ENCODE results near the gene CRTAP.
A peak's percentile ranks its signal among the peaks of the same experiment; 100 is the strongest.
"Not testable (repeated sequence)": the region's sequence is repeated elsewhere in the genome, so short reads cannot be mapped to it uniquely, and the experiment has no call there.

The CRTAP gene

GRCh38 chr3:33103480-33103879, 10.3 kb upstream of the CRTAP start:
- Histone ChIP-seq H3K9me3 (ENCODE audit: control insufficient read depth, insufficient read depth, low read length) (no peaks in the 10 kb centered on the region), H3K9ac (ENCODE audit: low read depth, low read length) (no peak overlapping the region), H3K4me3 (ENCODE audit: low read depth, low read length) (no peak overlapping the region), H3K27me3 (ENCODE audit: control insufficient read depth, insufficient read depth, low read length) (no peaks in the 10 kb centered on the region), H3K36me3 (ENCODE audit: control insufficient read depth, insufficient read depth, low read length) (no peaks in the 10 kb centered on the region), H3K4me1 (ENCODE audit: control insufficient read depth, insufficient read depth, low read length) (no peaks in the 10 kb centered on the region)

- Histone ChIP-seq H3K36me3 (ENCODE audit: control insufficient read depth, insufficient read depth, low read length) (no peaks in the 10 kb centered on the region), H3K9me3 (ENCODE audit: control insufficient read depth, insufficient read depth, low read length) (no peaks in the 10 kb centered on the region), H3K9ac (ENCODE audit: low read depth, low read length) (no peak overlapping the region), H3K4me3 (ENCODE audit: low read depth, low read length) (no peak overlapping the region), H3K4me1 (ENCODE audit: control insufficient read depth, insufficient read depth, low read length) (no peaks in the 10 kb centered on the region), H3K27me3 (ENCODE audit: control insufficient read depth, insufficient read depth, low read length) (no peaks in the 10 kb centered on the region)
Measured at GRCh38 chr3:33104803-33105202, 9.0 kb upstream of the CRTAP start.

GRCh38 chr3:33105341-33105948, 8.4 kb upstream of the CRTAP start:
- Histone ChIP-seq H3K4me3 (ENCODE audit: low read depth, low read length) (no peak overlapping the region), H3K36me3 (ENCODE audit: control insufficient read depth, insufficient read depth, low read length) (no peaks in the 10 kb centered on the region), H3K9ac (ENCODE audit: low read depth, low read length) (no peak overlapping the region), H3K9me3 (ENCODE audit: control insufficient read depth, insufficient read depth, low read length) (no peaks in the 10 kb centered on the region), H3K4me1 (ENCODE audit: control insufficient read depth, insufficient read depth, low read length) (no peaks in the 10 kb centered on the region), H3K27me3 (ENCODE audit: control insufficient read depth, insufficient read depth, low read length) (no peaks in the 10 kb centered on the region)

- H3K9ac ChIP-seq (ENCODE audit: low read depth, low read length); H3K36me3 ChIP-seq (ENCODE audit: control insufficient read depth, insufficient read depth, low read length); H3K9me3 ChIP-seq (ENCODE audit: control insufficient read depth, insufficient read depth, low read length); H3K4me1 ChIP-seq (ENCODE audit: control insufficient read depth, insufficient read depth, low read length); H3K4me3 ChIP-seq (ENCODE audit: low read depth, low read length); H3K27me3 ChIP-seq (ENCODE audit: control insufficient read depth, insufficient read depth, low read length): not testable (repeated sequence)
Measured at GRCh38 chr3:33106854-33107253, 7.0 kb upstream of the CRTAP start.

GRCh38 chr3:33111581-33111980, 2.2 kb upstream of the CRTAP start:
- H3K9ac ChIP-seq (ENCODE audit: low read depth, low read length) = no peak overlapping the region
- H3K9me3 ChIP-seq (ENCODE audit: control insufficient read depth, insufficient read depth, low read length) = no peaks in the 10 kb centered on the region
- H3K4me3 ChIP-seq (ENCODE audit: low read depth, low read length) = no peak overlapping the region
- H3K4me1 ChIP-seq (ENCODE audit: control insufficient read depth, insufficient read depth, low read length) = no peaks in the 10 kb centered on the region
- H3K27me3 ChIP-seq (ENCODE audit: control insufficient read depth, insufficient read depth, low read length) = no peaks in the 10 kb centered on the region
- H3K36me3 ChIP-seq (ENCODE audit: control insufficient read depth, insufficient read depth, low read length) = peaks cover 2% of the 10 kb centered on the region

- H3K36me3 ChIP-seq (ENCODE audit: control insufficient read depth, insufficient read depth, low read length) = peaks cover 2% of the 10 kb centered on the region
- H3K27me3 ChIP-seq (ENCODE audit: control insufficient read depth, insufficient read depth, low read length) = no peaks in the 10 kb centered on the region
- no peak overlapping the region for H3K9ac ChIP-seq (ENCODE audit: low read depth, low read length)
- peak overlapping the region; percentile 95 for H3K4me3 ChIP-seq (ENCODE audit: low read depth, low read length)
- H3K9me3 ChIP-seq (ENCODE audit: control insufficient read depth, insufficient read depth, low read length) = no peaks in the 10 kb centered on the region
- H3K4me1 ChIP-seq (ENCODE audit: control insufficient read depth, insufficient read depth, low read length) = no peaks in the 10 kb centered on the region
Measured at GRCh38 chr3:33114622-33115023, 809 bp downstream of the CRTAP start.

GRCh38 chr3:33115024-33115768, 1.4 kb downstream of the CRTAP start:
- no peaks in the 10 kb centered on the region for H3K4me1 ChIP-seq (ENCODE audit: control insufficient read depth, insufficient read depth, low read length)
- H3K27me3 ChIP-seq (ENCODE audit: control insufficient read depth, insufficient read depth, low read length) = no peaks in the 10 kb centered on the region
- H3K9ac ChIP-seq (ENCODE audit: low read depth, low read length) = no peak overlapping the region
- H3K4me3 ChIP-seq (ENCODE audit: low read depth, low read length) = peak overlapping the region; percentile 95
- H3K36me3 ChIP-seq (ENCODE audit: control insufficient read depth, insufficient read depth, low read length) = peaks cover 2% of the 10 kb centered on the region
- no peaks in the 10 kb centered on the region for H3K9me3 ChIP-seq (ENCODE audit: control insufficient read depth, insufficient read depth, low read length)

GRCh38 chr3:33117461-33117860, 3.6 kb downstream of the CRTAP start:
- no peaks in the 10 kb centered on the region for H3K27me3 ChIP-seq (ENCODE audit: control insufficient read depth, insufficient read depth, low read length)
- H3K9ac ChIP-seq (ENCODE audit: low read depth, low read length) = no peak overlapping the region
- H3K9me3 ChIP-seq (ENCODE audit: control insufficient read depth, insufficient read depth, low read length) = no peaks in the 10 kb centered on the region
- no peak overlapping the region for H3K4me3 ChIP-seq (ENCODE audit: low read depth, low read length)
- peaks cover 10% of the 10 kb centered on the region for H3K36me3 ChIP-seq (ENCODE audit: control insufficient read depth, insufficient read depth, low read length)
- H3K4me1 ChIP-seq (ENCODE audit: control insufficient read depth, insufficient read depth, low read length) = no peaks in the 10 kb centered on the region

- Histone ChIP-seq H3K9me3 (ENCODE audit: control insufficient read depth, insufficient read depth, low read length) (no peaks in the 10 kb centered on the region), H3K27me3 (ENCODE audit: control insufficient read depth, insufficient read depth, low read length) (no peaks in the 10 kb centered on the region), H3K4me3 (ENCODE audit: low read depth, low read length) (no peak overlapping the region), H3K9ac (ENCODE audit: low read depth, low read length) (no peak overlapping the region), H3K36me3 (ENCODE audit: control insufficient read depth, insufficient read depth, low read length) (peaks cover 8% of the 10 kb centered on the region), H3K4me1 (ENCODE audit: control insufficient read depth, insufficient read depth, low read length) (no peaks in the 10 kb centered on the region)
Measured at GRCh38 chr3:33119891-33120290, 6.1 kb downstream of the CRTAP start.

- Histone ChIP-seq H3K36me3 (ENCODE audit: control insufficient read depth, insufficient read depth, low read length) (peaks cover 11% of the 10 kb centered on the region), H3K4me1 (ENCODE audit: control insufficient read depth, insufficient read depth, low read length) (no peaks in the 10 kb centered on the region)
Measured at GRCh38 chr3:33122991-33123390, 9.2 kb downstream of the CRTAP start.

GRCh38 chr3:33124638-33125037, 10.8 kb downstream of the CRTAP start:
- no peak overlapping the region for H3K4me3 ChIP-seq (ENCODE audit: low read depth, low read length)

More at GRCh38 chr3:33122991-33123390, 9.2 kb downstream of the CRTAP start:
- Histone ChIP-seq H3K27me3 (ENCODE audit: control insufficient read depth, insufficient read depth, low read length) (no peaks in the 10 kb centered on the region), H3K4me3 (ENCODE audit: low read depth, low read length) (no peak overlapping the region), H3K9me3 (ENCODE audit: control insufficient read depth, insufficient read depth, low read length) (no peaks in the 10 kb centered on the region), H3K9ac (ENCODE audit: low read depth, low read length) (no peak overlapping the region)

GRCh38 chr3:33125840-33126239, 12.0 kb downstream of the CRTAP start:
- Histone ChIP-seq H3K9ac (ENCODE audit: low read depth, low read length) (no peak overlapping the region), H3K9me3 (ENCODE audit: control insufficient read depth, insufficient read depth, low read length) (no peaks in the 10 kb centered on the region), H3K4me1 (ENCODE audit: control insufficient read depth, insufficient read depth, low read length) (no peaks in the 10 kb centered on the region), H3K27me3 (ENCODE audit: control insufficient read depth, insufficient read depth, low read length) (no peaks in the 10 kb centered on the region), H3K4me3 (ENCODE audit: low read depth, low read length) (no peak overlapping the region), H3K36me3 (ENCODE audit: control insufficient read depth, insufficient read depth, low read length) (peaks cover 8% of the 10 kb centered on the region)

More at GRCh38 chr3:33124638-33125037, 10.8 kb downstream of the CRTAP start:
- Histone ChIP-seq H3K9ac (ENCODE audit: low read depth, low read length) (no peak overlapping the region), H3K9me3 (ENCODE audit: control insufficient read depth, insufficient read depth, low read length) (no peaks in the 10 kb centered on the region), H3K27me3 (ENCODE audit: control insufficient read depth, insufficient read depth, low read length) (no peaks in the 10 kb centered on the region), H3K4me1 (ENCODE audit: control insufficient read depth, insufficient read depth, low read length) (no peaks in the 10 kb centered on the region), H3K36me3 (ENCODE audit: control insufficient read depth, insufficient read depth, low read length) (peaks cover 11% of the 10 kb centered on the region)
